RPMI7951 (cell line): ENCODE results near the gene CLPSL1. TPM values are rescaled to one million over a fixed set of nuclear protein-coding genes. Genes with fewer than 3 reads are reported as not detected.
"Not testable (repeated sequence)": the region's sequence is repeated elsewhere in the genome, so short reads cannot be mapped to it uniquely, and the experiment has no call there.

Source experiments
- DNase-seq: peaks from one replicate; pipeline ENCODE4 v3.0.0-alpha.2; 2012; ENCODE audit warnings: low read depth
- total RNA-seq: library from RNA; depleted of rRNA; stranded (reverse); fragments of >200 nt; shearing (Covaris generic); gene quantifications from 2 replicates; pipeline ENCODE4 v1.2.3, GENCODE V29; 2014; rRNA removed

Gene CLPSL1, protein sequence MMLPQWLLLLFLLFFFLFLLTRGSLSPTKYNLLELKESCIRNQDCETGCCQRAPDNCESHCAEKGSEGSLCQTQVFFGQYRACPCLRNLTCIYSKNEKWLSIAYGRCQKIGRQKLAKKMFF
- total RNA-seq = not detected in 2 replicates

DNA sequence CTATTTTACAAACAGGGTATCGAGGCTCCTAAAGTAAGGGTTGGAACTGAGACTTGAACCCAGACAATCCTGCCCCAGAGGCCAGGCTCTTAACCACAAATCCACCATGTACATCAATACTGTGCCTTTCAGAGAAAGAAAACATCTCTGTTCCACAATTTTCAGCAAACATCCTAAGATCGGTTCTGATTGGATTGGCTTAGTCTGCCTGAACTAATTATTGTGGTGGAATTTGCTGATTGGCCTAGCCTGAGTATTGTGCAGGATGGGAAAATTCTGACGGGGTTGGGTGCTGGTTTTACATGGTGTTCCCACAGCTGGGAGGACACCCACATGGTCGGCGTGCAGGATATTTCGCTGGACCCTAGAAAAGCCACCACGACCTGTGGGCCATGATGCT is at the start of gene CLPSL1:
Gene CLPSL1 (plus strand): TSS at position 301 of the 400 bp plus-strand sequence. CDS start 92 bp downstream, at position 393.
- DNase-seq = no peak

DNA sequence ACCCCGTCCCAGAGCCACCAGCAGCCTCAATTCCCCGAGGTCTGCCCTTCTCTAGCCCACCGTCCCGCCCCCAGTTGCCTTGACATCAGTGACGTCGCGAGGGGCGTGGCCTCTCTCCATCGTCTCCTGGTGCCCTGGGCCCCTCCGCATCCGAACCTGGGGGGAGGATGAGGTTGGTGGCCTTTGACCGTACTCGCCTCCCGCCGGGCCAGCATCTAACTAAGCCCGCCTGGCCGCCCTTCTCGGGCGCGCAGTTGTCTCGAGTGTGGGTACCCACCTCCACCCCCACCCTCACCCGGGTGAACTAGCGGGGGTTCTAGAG is 49.4 kb upstream of the CLPSL1 start:
- DNase-seq = peak; percentile 75

DNA sequence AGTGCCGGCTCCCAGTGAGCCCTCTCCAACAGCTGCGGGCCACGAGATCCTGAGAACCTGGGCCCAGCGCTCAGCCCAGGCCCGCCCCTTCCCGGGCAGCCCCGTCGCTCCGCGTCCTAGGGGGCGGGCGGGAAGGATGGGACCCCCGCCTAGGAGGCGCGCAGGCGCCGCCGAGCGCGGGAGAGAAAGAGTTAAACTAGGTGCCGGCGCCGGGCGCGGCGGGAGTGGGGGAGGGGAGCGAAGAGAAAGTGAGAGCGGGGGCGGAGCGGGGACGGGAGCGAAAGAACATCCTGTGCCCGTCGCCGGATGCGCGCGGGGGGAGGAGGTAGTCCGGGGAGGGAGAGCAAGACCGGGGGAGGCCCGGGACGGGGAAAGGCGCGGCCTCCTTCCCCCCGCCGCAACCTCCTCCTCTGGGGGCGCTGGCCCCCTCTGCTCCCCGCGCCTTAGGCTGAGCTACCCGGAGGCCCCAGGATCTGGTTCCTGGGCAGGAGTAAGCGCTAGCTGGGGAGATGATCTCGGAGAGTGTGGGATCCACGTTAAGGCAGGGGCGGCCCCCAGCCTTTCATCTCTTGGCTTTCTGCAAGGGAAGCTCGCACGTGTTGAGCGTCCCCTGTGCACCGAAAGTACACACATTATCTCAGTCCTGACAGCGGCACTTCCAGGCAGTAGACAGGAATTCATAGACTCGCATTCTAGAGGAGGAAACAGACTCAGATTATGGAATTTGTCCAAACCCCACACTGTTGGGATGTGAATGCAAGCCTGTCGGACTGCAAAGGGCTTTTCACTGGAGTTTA is 48.9 kb upstream of the CLPSL1 start:
- DNase-seq = peak; percentile 81

DNA sequence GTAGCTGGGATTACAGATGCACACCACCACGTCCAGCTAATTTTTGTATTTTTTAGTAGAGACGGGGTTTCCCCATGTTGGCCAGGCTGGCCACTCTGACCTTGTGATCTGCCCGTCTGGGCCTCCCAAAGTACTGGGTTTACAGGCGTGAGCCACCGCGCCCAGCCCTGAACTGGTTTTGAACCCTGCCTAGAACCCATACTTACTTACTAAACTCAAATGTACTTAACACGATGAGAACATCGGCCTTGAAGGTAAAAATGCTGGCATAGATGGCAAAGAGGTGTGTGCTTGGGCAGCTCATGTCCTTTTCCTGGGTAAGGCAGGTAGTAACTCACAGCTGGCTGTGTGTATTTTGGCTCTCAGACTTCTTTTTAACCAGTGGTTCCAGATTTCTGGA is 47.2 kb upstream of the CLPSL1 start:
- DNase-seq = no peak

DNA sequence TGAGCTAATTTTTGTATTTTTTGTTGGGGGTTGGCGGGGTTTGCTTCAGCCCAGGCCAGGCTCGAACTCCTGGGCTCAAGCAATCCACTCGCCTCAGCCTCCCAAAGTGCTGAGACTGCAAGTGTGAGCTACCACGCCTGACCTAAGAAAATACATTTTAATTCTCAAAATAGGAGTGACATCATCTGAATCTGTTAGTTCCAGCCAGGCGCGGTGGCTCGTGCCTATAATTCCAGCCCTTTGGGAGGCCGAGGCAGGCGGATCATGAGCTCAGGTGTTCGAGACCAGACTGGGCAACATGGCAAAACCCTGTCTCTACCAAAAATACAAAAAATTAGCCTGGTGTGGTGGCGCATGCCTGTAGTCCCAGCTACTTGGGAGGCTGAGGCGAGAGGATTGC is 46.5 kb upstream of the CLPSL1 start:
- DNase-seq = not testable (repeated sequence)

DNA sequence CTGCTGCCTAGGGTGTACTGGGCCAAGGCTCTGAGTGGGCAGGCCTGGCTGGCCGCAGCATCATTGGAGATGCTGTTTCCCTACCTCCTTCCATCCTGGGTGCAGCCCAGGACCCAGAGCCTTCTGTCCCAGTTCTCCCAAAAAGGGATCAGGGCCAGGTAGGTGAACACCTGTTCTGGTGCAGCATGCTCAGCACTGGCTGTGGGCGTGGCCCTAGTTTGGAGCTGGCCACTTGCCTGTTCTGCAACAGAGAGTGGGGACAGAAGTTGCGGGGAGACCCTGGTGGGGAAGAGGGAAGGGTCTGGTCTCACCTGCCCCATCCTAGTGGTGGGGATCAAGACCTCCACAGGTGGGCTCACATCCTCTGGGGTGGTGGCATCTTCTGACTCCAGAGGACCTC is 45.4 kb upstream of the CLPSL1 start:
- DNase-seq = no peak

DNA sequence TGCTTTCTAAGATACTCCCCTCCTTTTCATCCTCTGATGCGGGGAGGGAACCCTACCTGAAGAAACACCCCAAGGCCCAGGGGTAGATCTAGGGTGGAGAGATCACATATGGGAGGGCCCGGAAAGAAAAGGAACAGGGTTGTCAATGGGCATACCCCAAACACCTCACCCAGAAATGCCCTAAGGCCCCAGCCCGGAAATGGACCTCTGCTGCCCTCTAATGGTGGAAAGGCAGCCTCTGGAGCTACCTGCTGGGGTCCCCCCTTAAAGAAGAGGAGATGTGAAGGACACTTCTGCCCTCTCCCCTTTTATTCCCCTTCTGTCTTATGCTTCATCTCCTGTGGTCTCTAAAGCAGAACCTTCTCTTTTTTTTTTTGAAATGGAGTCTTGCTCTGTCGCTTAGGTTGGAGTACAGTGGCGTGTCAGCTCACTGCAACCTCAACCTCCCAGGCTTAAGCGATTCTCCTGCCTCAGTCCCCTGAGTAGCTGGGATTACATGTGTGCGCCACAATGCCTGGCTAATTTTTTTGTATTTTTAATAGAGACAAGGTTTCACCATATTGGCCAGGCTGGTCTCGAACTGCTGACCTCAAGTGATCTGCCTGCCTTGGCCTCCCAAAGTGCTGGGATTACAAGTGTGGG is 44.4 kb upstream of the CLPSL1 start:
- DNase-seq = peak; percentile 37

DNA sequence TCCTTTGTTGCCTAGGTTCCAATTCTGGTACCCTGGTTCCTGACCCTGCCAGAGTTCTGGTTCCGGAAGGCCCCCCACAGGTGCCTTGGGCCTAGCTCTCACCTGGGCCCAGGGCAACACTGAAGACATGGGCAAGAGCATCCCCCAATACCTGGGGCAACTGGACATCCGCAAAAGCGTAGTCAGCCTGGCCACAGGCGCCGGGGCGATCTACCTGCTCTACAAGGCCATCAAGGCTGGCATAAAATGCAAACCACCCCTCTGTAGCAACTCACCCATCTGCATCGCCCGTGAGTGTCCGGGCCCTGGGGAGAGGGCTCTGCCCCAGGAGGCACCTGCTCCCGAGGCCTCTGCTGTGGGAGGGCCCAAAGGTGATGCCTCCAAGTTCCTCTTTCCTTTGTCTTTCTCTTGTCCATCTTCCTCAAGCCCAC is 43.8 kb upstream of the CLPSL1 start, which contains the start of gene ARMC12:
Gene ARMC12 (plus strand): TSS at position 51 of the 431 bp plus-strand sequence. CDS start 77 bp downstream, at position 128.
- no peak for DNase-seq

DNA sequence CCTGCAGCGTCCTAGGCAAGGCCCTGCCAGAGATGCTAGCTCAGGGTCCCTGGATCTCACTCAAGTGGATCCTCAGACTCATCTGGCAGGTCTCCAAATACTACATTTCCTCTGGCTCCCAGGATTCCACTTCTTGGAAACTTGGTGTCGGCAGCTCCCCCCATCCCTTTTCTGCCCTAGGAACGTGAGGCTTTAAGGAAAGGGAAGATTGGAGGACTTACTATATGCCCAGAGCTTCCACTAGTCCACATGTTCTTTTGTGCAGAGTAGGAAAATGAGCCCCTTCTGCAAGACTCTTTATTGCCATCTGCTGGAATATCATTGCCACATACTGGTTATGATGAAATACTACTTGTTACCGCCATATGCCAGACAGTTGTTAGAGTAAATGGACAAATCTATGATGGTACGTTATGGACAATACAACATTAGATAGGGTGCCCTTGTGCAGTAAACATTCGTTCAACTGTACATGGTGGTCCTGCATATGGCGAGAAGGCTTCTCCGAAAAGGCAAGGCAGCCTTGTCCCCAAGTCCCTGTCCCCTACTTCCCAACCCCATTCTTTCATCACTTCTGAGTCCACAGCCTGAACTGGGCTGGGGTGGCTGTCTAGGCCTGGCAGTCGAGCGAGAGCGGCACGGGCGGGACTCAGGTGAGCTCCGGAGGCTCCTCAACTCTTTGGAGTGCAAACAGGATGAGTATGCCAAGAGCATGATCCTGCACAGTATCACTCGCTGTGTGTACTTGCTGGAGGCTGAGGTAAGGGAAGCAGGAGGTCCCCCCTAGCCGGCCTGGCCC is 43.2 kb upstream of the CLPSL1 start:
- peak; percentile 70 for DNase-seq

DNA sequence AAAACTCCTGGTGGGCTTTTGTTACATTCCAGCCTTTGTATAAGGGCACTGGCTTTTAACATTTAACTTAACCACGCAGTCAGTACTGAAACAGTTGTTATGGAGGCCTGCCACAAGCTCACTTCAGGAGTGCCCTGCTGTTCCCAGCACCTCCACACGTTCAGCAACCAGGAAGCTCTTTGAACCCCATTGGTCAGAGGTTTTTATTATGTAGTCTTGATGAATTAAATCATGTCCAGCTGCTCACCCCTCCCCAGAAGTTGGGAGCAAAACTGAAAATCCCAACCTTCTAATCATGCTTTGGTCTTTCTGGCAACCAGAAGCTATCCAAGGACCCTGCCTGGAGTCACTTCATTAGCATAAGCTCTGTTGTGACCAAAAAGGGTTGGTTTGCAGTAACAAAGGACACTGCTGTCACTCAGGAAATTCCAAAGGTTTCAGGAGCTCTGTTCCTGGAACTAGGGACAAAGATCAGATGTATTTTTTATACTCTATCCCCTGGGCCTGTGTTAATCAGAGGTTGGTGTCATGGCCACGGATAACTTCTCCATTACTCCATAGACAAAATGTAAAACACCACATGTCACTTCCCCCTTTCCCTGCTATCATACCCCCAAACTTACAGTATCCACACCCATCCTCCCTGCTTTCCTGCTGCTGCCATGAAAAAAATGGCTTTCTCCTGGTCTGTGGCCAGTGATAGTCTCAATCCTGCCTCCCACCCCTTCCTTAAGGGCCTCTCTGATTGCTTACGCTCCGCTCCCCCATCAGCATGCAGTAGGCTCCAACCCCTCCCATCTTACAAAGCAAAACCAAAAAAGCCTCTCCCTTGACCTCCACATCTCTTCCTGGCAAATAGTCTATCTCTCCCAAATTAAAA is 40.9 kb upstream of the CLPSL1 start:
- no peak for DNase-seq

DNA sequence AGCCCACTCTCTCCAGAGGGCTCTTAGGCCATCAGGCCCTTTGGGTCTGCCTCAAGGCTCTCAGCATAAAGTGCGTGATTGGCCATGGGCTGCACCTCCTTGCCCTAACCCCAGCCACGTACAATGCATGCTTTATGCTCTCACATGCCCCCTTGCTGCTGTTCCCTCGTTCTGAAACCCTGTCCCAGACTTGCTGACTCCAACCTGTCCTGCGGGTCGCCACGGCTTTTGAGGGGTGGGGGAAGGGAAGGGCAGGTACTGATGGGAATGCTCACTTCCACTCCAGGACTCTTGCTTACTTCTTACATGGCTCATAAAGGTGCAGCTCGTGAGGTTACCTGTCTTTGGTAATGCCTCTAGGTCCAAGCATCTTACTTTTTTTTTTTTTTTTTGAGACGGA is 38.0 kb upstream of the CLPSL1 start:
- DNase-seq = no peak

DNA sequence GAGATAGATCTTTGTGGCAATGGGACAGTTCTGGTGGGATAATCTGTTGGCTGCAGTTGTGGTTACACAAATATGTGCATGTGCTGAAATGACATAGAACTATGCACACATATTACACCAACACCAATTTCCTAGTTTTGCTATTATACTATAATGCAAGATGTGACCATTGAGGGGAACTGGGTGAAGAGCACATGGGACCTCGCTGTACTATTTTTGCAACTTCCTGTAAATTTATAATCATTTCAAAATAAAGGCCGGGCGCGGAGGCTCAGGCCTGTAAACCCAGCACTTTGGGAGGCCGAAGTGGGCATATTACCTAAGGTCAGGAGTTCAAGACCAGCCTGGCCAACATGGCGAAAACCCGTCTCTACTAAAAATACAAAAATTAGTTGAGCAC is 35.3 kb upstream of the CLPSL1 start:
- DNase-seq = no peak

DNA sequence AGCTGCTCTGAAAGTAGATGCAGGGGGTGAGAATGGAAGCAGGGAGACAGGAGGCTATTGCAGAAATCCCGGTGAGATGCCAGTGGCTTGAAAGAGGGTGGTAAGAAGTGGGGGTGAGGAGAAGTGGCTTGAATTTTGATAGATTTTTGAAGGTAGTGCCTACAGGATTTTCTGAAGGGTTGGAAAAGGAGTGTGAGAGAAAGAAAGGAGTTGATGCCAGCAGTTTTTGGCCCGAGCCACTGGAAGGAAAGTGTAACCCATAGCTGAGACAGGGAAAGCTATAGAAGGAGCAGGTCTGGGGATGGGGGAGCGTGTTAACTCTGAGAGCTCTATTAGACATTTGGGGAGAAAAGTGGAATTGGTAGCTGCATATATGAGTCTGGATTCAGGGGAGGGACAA is 34.3 kb upstream of the CLPSL1 start:
- DNase-seq = no peak

DNA sequence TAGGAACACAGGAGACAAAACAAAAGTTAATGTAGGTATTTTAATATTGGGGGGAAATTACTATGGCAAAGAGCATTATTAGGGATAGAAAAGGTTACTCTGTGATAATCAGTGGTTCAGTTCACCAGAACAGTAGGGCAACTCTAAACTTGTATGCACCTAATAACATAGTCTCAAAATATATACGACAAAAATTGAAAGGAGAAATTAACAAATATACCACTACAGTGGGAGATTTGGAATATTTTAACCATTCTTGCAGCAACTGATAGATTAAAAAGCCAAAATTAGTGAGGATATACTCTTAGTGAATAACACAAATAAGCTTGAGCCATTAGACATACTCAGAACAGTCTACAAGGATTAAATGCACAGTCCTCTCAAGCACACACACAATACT is 32.9 kb upstream of the CLPSL1 start:
- no peak for DNase-seq

DNA sequence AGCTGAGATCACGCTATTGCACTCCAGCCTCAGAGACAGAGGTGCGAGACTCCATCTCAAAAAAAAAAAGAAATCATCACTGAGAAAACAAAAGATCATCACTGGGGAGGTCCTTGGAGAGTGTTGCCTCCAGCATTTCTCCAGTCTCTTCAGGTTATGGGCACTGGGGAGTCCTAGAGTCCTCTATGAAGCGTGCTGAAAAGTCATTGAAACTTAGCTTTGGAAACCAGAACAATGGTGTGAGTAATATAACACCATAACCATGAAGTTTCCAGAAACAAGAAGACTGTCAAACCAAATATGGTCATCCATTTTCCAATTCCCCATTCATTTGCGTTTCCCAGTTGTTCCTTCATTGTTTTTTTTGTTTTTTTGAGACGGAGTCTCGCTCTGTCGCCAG is 30.3 kb upstream of the CLPSL1 start:
- no peak for DNase-seq

DNA sequence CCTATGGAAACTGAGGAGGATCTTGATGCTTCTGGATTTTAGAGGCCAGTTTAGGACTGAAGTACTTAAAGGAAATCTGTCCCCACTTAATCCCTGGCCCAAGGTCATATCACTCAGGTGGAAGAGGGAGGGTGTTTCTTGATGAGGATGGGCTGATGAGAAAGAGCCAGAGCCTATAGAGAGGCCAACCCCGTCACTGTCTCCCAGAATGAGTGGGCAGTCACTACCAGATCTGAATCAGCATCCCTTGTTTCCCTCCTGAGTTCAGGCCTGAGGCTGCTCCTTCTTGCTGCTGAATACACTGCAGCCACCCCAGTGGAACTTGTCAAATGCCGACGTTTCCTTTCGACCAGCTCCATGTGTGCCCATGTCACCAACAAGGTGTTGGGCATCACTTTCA is 29.2 kb upstream of the CLPSL1 start:
- DNase-seq = no peak

DNA sequence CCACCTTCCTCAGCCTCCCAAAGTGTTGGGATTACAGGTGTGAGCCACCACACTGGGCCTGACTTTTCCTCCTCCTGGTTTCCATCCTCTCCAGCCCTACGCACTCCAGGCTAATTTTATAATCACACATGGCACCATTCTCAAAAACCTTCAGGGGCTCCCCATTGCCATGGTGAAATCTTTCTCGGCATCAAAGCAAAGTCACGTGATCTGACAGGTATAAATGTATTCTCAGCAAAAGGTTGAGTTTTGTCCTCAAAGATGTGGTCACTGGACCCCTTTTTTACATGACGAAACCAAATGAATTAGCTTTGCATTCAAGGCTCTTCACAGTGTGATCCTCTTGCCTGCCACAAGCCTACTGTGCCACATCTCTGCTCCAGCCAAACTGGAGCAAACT is 28.5 kb upstream of the CLPSL1 start:
- no peak for DNase-seq

DNA sequence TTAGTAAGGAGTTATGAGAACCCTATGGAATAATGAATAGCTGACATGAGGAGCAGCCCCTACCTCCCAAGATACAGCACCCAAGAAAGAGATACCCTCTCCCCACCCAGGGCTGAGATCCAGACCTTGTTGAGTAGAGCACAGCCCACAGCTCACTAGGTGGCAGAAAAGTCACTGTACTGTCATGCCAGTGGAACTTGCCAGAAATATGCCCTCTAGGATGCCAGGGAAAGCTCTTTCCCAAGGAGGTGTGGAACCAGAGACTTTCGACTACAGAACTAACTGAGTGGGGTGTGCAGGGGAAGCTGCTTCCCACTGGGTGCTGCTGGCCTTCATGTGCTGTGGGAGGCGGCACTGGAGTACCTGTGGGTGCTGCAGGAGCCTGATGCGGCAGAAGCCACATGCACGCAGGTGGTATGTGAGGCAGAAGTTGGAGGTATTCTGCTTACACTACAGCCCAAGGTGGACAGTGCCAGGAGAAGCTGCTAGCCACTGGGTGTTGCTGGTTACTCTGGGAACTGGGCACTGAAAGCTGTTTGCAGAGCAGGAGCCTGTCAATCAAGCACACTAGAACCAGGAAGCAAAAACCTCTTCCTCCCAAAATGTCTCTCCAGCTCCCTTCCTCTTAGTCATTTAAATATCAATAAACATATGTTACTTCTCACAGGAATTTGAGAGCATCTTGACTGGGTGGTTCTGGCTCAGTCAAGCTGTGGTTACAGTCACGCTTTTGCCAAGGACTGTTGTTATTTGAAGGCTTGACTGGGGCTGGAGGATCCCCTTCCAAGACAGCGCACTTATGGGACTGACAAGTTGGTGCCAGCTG is 26.2 kb upstream of the CLPSL1 start:
- peak; percentile 8 for DNase-seq

DNA sequence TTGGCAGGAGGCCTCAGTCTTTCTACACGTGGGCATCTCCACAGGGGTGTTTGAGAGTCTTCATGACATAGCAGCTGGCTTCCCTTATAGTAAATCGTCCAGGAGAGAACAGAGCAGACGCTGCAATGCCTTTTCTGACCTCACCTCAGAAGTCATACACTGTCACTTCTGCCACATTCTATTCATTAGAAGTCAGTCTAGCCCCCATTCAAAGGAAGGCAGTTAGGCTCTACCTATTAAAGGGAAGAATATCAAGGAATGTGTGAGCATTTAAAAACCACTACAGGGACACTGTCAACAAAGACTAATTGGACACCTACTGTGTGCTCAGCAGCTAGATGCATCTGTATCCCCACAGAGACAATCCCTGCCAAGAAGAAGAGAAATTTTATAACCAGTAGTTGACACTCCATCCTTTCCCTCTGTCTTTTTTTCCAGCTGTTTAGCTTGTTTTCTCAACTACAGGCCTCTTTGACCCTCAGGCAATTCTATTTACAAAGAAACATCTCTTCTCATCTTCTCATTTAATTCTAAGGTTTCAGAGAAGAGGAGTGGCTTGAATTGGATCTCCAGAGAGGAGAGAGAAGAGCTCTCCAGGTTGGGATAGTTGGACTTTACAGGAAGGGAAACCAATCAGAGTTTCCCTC is 25.4 kb upstream of the CLPSL1 start:
- no peak for DNase-seq
